Endothelial cell of umbilical vein (primary cell): ENCODE measurements around the gene CERS6. TPM values are rescaled to one million over a fixed set of nuclear protein-coding genes. Genes with fewer than 3 reads are reported as not detected.

Experiments
- BruUV-seq: library from RNA; stranded (reverse); fragments of 400-500 nt; replicated peaks from 2 replicates; lab custom pipeline; 2021; lab: Mats Ljungman, UMichigan
- CTCF ChIA-PET: fragments of 300-600, 350-600 bp; sonication (Branson Sonifier 250); formaldehyde crosslinking; loops from one replicate; lab custom pipeline; 2021; ENCODE audit warnings: antibody characterized with exemption, inconsistent platforms; lab: Charles Lee
- POLR2A ChIA-PET: fragments of 300-600, 350-600 bp; sonication (Branson Sonifier 250); formaldehyde crosslinking; loops from one replicate; lab custom pipeline; 2021; ENCODE audit warnings: antibody characterized with exemption, inconsistent platforms; lab: Charles Lee
- DNase-seq: peaks from one replicate; pipeline ENCODE4 v3.0.0-alpha.2; 2011; ENCODE audit warnings: low read depth, low spot score
- FAIRE-seq: peaks from 2 replicates; lab custom pipeline; 2011; peaks lifted over from hg19 to GRCh38; lab: Jason Lieb, UNC
- H2AFZ ChIP-seq: 2 replicates; pipeline ENCODE4 v1.6.0; 2012; ENCODE audit warnings: low read depth, low read length, control low read depth, inconsistent platforms
- H3K27ac ChIP-seq: 2 replicates; pipeline ENCODE4 v1.5.1; 2011; ENCODE audit warnings: low read depth, mild to moderate bottlenecking, control low read depth, low read length, moderate library complexity; ENCODE audit not compliant: insufficient read depth
- H3K27me3 ChIP-seq, 2 experiments: 2 replicates each; pipeline versions ENCODE4 v1.6.0 to v1.6.1; 2011; ENCODE audit warnings: low read length in 2 of 2, mixed read lengths in 1 of 2; ENCODE audit not compliant: control insufficient read depth in 2 of 2, insufficient read depth in 2 of 2
- H3K36me3 ChIP-seq, 2 experiments: 2 replicates in 1 of 2; 3 replicates in 1 of 2; pipeline ENCODE4 v1.5.1; 2011; ENCODE audit warnings: low read length in 2 of 2, mild to moderate bottlenecking in 1 of 2, moderate library complexity in 1 of 2; ENCODE audit not compliant: control insufficient read depth in 2 of 2, insufficient read depth in 2 of 2; ENCODE audit errors: extremely low read depth in 1 of 2
- H3K4me1 ChIP-seq: 3 replicates; pipeline ENCODE4 v1.5.1; 2011; ENCODE audit warnings: mild to moderate bottlenecking, low read length; ENCODE audit not compliant: control insufficient read depth, insufficient read depth; ENCODE audit errors: extremely low read depth
- H3K4me2 ChIP-seq: 2 replicates; pipeline ENCODE4 v1.6.1; 2011; ENCODE audit warnings: low read length, control low read depth, mixed read lengths; ENCODE audit not compliant: insufficient read depth
- H3K4me3 ChIP-seq, 3 experiments: fragments of 200-600 bp in 1 of 3; sonication (generic), shearing (Covaris generic) in 1 of 3; replicated peaks in 1 of 3; 2 replicates each; pipeline ENCODE4 v1.5.1; 2011 to 2016; ENCODE audit warnings: control low read depth in 3 of 3, low read length in 3 of 3, mild to moderate bottlenecking in 2 of 3, inconsistent platforms in 1 of 3, low read depth in 1 of 3, moderate library complexity in 1 of 3; ENCODE audit not compliant: insufficient read depth in 1 of 3
- H3K79me2 ChIP-seq: 2 replicates; pipeline ENCODE4 v1.6.0; 2012; ENCODE audit warnings: low read length, inconsistent platforms; ENCODE audit not compliant: control insufficient read depth, insufficient read depth
- H3K9ac ChIP-seq: replicated peaks from 2 replicates; pipeline ENCODE3; 2011; ENCODE audit warnings: low read length, control low read depth; ENCODE audit not compliant: insufficient read depth; ENCODE audit errors: extremely low read depth
- H3K9me1 ChIP-seq: replicated peaks from 3 replicates; pipeline ENCODE4 v1.6.0; 2011; ENCODE audit warnings: mild to moderate bottlenecking, low read length; ENCODE audit not compliant: control insufficient read depth, insufficient read depth; ENCODE audit errors: extremely low read depth
- H3K9me3 ChIP-seq: replicated peaks from 2 replicates; pipeline ENCODE4 v1.5.1; 2012; ENCODE audit warnings: low read length, inconsistent platforms; ENCODE audit not compliant: control insufficient read depth, insufficient read depth
- H4K20me1 ChIP-seq: replicated peaks from 2 replicates; pipeline ENCODE3; 2011; ENCODE audit warnings: mild to moderate bottlenecking, low read length; ENCODE audit not compliant: control insufficient read depth, insufficient read depth; ENCODE audit errors: extremely low read depth
- EZH2 ChIP-seq: IDR thresholded peaks from 2 replicates; pipeline ENCODE4 v1.6.1; 2012; ENCODE audit warnings: borderline replicate concordance, low read depth, mild to moderate bottlenecking, moderate library complexity, low read length, inconsistent platforms; ENCODE audit not compliant: severe bottlenecking
- FOS ChIP-seq: IDR thresholded peaks from 2 replicates; pipeline ENCODE4 v1.6.1; 2011; ENCODE audit warnings: mild to moderate bottlenecking, low read length, moderate library complexity, borderline replicate concordance; ENCODE audit not compliant: insufficient read depth
- GATA2 ChIP-seq: IDR thresholded peaks from 2 replicates; pipeline ENCODE4 v1.7.0; 2011; ENCODE audit warnings: low read depth, mild to moderate bottlenecking, moderate library complexity, mixed read lengths, low read length; ENCODE audit not compliant: insufficient read length, insufficient read depth
- JUN ChIP-seq: IDR thresholded peaks from 2 replicates; pipeline ENCODE4 v1.6.1; 2011; ENCODE audit warnings: borderline replicate concordance, low read depth; ENCODE audit not compliant: insufficient read length, insufficient read depth
- MYC ChIP-seq: IDR thresholded peaks from one replicate; pipeline ENCODE4 v1.6.1; 2011; ENCODE audit warnings: mild to moderate bottlenecking, low read depth, low read length
- POLR2A ChIP-seq: IDR thresholded peaks from 2 replicates; pipeline ENCODE4 v1.6.1; 2012; ENCODE audit warnings: low read depth, mild to moderate bottlenecking, control low read depth, low read length
- POLR2AphosphoS5 ChIP-seq: IDR thresholded peaks from 2 replicates; pipeline ENCODE4 v1.6.1; 2012; ENCODE audit warnings: low read depth, mild to moderate bottlenecking, control low read depth, low read length, moderate library complexity; ENCODE audit not compliant: insufficient read depth
- dilution Hi-C: fragments of 300-500 bp; cut with MboI; formaldehyde crosslinking; loops from one replicate; pipeline ENCODE4 v1.15.0; 2019; ENCODE audit warnings: low sequenced_read_pairs; ENCODE audit not compliant: extremely low pct_ligation_motif_present
- intact Hi-C: fragments of 100-400 bp; cut with micrococcal nuclease; formaldehyde crosslinking; loops from one replicate; pipeline ENCODE4 v1.10.0; 2022
- polyA plus RNA-seq, 4 experiments: library from polyadenylated mRNA; depleted of rRNA in 3 of 4; stranded (reverse) in 3 of 4; unstranded in 1 of 4; fragments of >200 nt; gene quantifications; 2 replicates each; pipeline versions ENCODE4 v1.2.1 to v1.2.3, GENCODE V29; 2011 to 2012; ENCODE audit warnings: missing spikeins in 1 of 4
- total RNA-seq: library from RNA; stranded (reverse); gene quantifications from 2 replicates; pipeline ENCODE4 v1.2.3, GENCODE V29; 2021
- TF ChIP-seq, protein P1 (sequence below), 2 donors: IDR thresholded peaks; 1 replicate in 1 of 2; 2 replicates in 1 of 2; pipeline ENCODE4 v1.5.1; 2011; ENCODE audit warnings: low read length in 2 of 2, mild to moderate bottlenecking in 2 of 2, moderate library complexity in 2 of 2, control low read depth in 1 of 2, inconsistent platforms in 1 of 2, low read depth in 1 of 2; ENCODE audit not compliant: insufficient read depth in 1 of 2; ENCODE audit errors: extremely low read depth in 1 of 2
- TF ChIP-seq, protein P2 (sequence below): IDR thresholded peaks from 2 replicates; pipeline ENCODE4 v1.6.1; 2011; ENCODE audit not compliant: insufficient read depth, insufficient read length

CERS6 gene
- total and polyA plus RNA-seq, 2 donors (not counting 3 experiments of a cell fraction or from before 2014, with no cell fraction given): 2.7 to 11.7 TPM

DNA sequence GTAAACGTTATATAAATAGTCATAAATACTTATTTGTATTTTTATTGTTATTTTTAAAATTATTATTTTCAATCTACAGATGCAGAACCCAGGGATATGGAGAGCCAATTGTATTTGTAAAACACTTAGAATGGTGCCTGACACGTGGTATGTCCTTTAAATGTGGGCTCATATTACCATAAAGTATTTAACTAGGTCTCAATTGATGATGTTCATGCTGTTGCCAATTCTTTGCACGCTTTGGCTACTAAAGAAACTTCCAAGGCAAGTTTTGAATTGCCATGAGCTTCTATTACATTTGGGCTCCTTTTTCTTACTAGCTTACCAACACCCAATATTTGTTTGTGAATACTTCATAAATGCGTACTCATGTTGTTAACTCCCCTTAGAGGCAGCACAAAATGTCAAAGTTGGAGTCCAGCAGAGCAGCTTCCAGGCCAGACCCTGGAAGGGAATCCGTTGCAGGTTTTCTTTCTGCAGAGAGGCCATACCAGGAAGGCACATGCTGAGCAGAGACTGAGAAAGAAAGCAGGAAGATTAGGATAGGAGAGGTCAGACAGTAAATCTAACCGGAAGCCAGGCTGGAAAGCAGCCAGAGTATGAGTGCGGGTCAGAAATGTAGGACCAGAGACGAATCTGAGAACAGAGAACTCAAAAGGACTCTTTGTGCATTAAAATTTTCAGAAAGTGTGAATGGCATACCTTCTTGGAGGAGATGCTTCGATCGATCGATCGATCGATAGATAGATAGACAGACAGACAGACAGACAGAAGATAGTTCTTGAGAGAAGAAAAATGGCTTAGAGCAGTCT is 342.2 kb downstream of the CERS6 start:
- H3K27ac ChIP-seq: no peak overlapping the region
- POLR2A ChIA-PET: no interaction called here
- no peak overlapping the region for H3K9ac ChIP-seq
- DNase-seq: peak; percentile 8
- no peaks in the 10 kb centered on the region for H3K79me2 ChIP-seq
- intact Hi-C loops (no loop called here), dilution Hi-C loops (no loop called here)
- H3K4me2 ChIP-seq: no peak overlapping the region
- BruUV-seq: no TSS peak
- H3K36me3 ChIP-seq: no peaks in the 10 kb centered on the region
- H3K27me3 ChIP-seq: no peaks in the 10 kb centered on the region
- peaks cover 13% of the 10 kb centered on the region for H3K4me1 ChIP-seq
- CTCF ChIA-PET: no interaction called here
- no peak overlapping the region for H2AFZ ChIP-seq
- H3K9me3 ChIP-seq: no peaks in the 10 kb centered on the region
- H3K9me1 ChIP-seq: no peaks in the 10 kb centered on the region
- no peak for FAIRE-seq
- TF ChIP-seq POLR2A: no peak
- TF ChIP-seq GATA2: no peak
- no peak for TF ChIP-seq EZH2
- TF ChIP-seq JUN: no peak
- H4K20me1 ChIP-seq: no peaks in the 10 kb centered on the region
- H3K4me3 ChIP-seq: no peak overlapping the region

DNA sequence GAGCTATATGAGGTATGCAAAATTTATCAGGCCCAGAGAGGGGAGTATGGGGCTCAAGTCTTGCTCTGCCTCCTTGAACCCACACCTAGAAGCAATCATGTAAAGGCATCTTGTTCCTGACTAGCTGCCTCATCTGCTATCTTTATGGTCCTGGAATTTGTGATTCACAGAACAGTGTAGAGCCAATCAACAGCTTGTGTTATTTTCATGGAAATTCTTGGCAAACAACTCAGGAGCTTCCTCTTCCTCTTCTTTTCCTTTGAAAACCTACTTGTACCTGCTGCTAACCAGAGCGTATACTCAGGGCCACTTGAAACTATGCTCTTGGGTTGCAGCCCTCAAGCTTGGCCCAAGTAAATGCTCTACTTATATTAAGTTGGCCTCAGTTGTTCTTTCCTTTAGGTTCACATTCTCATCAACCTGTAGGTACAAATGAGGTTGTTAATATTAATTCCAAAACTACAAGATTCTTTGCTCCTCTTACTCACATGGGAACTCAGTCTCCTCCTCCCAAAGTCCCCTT is 342.9 kb downstream of the CERS6 start:
- Histone ChIP-seq H2AFZ (no peak overlapping the region), H3K9me3 (no peaks in the 10 kb centered on the region), H3K27me3 (no peaks in the 10 kb centered on the region), H3K4me3 (no peak overlapping the region), H3K9ac (no peak overlapping the region), H3K4me1 (peaks cover 13% of the 10 kb centered on the region), H3K27ac (no peak overlapping the region), H3K79me2 (no peaks in the 10 kb centered on the region), H3K4me2 (no peak overlapping the region), H4K20me1 (no peaks in the 10 kb centered on the region), H3K9me1 (no peaks in the 10 kb centered on the region), H3K36me3 (no peaks in the 10 kb centered on the region)
- TF ChIP-seq EZH2: no peak
- TF ChIP-seq, protein P1, sequence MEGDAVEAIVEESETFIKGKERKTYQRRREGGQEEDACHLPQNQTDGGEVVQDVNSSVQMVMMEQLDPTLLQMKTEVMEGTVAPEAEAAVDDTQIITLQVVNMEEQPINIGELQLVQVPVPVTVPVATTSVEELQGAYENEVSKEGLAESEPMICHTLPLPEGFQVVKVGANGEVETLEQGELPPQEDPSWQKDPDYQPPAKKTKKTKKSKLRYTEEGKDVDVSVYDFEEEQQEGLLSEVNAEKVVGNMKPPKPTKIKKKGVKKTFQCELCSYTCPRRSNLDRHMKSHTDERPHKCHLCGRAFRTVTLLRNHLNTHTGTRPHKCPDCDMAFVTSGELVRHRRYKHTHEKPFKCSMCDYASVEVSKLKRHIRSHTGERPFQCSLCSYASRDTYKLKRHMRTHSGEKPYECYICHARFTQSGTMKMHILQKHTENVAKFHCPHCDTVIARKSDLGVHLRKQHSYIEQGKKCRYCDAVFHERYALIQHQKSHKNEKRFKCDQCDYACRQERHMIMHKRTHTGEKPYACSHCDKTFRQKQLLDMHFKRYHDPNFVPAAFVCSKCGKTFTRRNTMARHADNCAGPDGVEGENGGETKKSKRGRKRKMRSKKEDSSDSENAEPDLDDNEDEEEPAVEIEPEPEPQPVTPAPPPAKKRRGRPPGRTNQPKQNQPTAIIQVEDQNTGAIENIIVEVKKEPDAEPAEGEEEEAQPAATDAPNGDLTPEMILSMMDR (IDR thresholded peaks at IDR 0.05; ENCODE audit: extremely low read depth in 1 of 2, insufficient read depth in 1 of 2, low read depth in 1 of 2, low read length in 2 of 2): no peak
- no peak for TF ChIP-seq JUN
- no peak for TF ChIP-seq GATA2
- TF ChIP-seq, protein P2, sequence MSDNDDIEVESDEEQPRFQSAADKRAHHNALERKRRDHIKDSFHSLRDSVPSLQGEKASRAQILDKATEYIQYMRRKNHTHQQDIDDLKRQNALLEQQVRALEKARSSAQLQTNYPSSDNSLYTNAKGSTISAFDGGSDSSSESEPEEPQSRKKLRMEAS: no peak
- no peak for TF ChIP-seq POLR2A
- TF ChIP-seq POLR2AphosphoS5: no peak
- no peak for TF ChIP-seq FOS
- no peak for TF ChIP-seq MYC
- BruUV-seq: no TSS peak
- FAIRE-seq: no peak
- CTCF ChIA-PET: no interaction called here
- dilution Hi-C loops: no loop called here
- POLR2A ChIA-PET: no interaction called here
- intact Hi-C loops: no loop called here
- DNase-seq: peak; percentile 45
